NOMO-1 treated with DMSO at 0.1 percent for 48 hours (cell line): ENCODE measurements around the gene OXNAD1.

ENCODE experiments used
- DNase-seq: peaks from one replicate; lab custom pipeline; 2025; ENCODE audit not compliant: unreplicated experiment; lab: John Stamatoyannopoulos, UW

Gene OXNAD1

DNA sequence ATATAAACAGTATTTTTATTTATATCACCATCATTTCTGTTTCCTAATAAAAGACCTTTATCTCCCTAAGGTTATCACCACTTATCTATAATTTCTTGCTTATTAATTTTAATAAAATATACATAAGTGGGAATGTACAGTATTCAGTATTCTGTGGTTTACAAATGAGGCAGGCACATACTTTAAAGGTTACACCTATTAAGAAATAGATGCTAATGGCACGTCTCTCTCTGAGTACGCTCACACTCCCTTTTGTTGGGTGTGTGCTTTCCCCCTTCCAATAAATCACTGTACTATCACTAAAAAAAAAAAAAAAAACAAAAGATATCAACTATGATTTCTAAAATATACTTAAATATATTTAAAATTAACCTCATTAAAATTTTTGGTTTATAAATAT, 8.9 kb downstream of the OXNAD1 start:
- no peak for DNase-seq

GRCh38 chr3:16277471-16277870, 12.5 kb downstream of the OXNAD1 start:
- DNase-seq = no peak

DNA sequence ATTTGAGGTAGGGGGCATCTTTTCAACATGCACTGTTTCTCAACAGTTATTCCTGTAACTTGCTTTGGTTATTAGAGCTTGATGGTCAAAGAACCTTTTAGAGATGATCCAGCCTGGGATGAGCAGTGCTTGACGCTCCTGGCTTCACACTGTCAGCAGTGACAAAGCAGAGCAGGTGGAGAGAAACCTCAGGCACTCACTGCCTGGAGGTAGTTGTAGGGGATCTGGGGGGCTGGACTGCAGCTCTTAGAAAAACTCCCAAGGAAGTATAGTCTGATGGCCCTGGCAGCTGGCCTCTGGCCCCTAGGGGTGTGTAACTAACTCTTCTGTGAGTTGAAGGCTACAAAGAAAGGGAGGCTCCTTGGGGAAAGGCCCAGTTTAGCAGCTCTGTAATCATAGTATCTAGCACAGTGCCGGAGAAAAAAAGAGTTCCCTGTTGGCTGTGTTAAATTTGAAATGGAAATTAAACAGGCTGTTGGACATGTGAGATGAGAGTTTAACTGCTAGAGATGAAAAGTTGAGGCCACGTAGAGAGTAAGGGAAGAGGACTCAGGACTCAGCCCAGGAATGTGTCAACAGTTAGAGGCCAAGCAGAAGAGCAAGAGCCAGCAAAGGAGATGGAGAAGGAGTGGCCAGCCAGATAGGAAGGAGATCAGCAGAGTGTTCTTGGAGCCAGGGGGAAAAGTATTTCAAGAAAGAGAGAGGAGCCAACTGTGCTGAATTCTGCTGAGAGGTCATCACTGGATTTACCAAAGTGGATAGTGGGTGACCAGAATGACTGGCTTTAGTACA, 14.2 kb downstream of the OXNAD1 start:
- no peak for DNase-seq

- no peak for DNase-seq
Observed at GRCh38 chr3:16280671-16281070, 15.7 kb downstream of the OXNAD1 start.

GRCh38 chr3:16284633-16285032, 19.6 kb downstream of the OXNAD1 start:
- no peak for DNase-seq

GRCh38 chr3:16286161-16286560, 21.1 kb downstream of the OXNAD1 start:
- DNase-seq = no peak

GRCh38 chr3:16286751-16287543, 21.9 kb downstream of the OXNAD1 start:
- DNase-seq = peak; percentile 24

GRCh38 chr3:16288664-16289063, 23.7 kb downstream of the OXNAD1 start:
- no peak for DNase-seq

DNA sequence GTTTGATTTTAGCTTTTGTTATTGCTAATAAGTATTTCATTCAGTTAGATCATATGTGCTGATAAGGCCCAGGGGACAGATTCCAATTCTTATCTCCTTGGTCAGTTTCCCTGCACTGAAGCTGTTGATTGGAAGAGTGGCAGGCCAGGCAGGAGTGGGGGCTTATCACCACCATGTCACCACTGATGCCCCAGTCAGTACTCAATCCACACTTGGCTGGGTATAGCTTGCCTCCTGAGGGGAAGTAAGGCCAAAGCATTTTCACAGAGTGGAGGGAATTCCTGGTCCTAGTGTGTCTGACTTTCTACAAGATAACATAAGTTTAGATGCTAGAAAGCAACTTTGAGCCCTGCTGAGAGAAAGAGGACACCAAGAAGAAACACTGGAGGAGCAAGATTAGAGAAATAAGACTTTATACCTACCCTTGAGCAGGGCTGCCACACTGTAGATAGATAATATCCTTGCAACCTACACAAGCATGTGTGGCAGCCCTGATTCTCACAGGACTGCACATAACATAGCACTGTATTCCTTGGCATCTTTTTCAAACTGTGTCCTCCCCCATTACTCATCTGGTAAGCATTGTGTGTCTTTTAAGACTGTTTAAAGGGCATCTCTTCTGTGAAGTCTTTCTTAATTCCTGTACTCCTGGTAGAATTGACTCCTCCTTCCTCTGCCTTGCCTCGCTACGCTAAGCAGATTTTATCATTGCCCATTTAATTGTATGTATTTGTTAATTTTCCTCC, 24.3 kb downstream of the OXNAD1 start:
- DNase-seq = no peak

DNA sequence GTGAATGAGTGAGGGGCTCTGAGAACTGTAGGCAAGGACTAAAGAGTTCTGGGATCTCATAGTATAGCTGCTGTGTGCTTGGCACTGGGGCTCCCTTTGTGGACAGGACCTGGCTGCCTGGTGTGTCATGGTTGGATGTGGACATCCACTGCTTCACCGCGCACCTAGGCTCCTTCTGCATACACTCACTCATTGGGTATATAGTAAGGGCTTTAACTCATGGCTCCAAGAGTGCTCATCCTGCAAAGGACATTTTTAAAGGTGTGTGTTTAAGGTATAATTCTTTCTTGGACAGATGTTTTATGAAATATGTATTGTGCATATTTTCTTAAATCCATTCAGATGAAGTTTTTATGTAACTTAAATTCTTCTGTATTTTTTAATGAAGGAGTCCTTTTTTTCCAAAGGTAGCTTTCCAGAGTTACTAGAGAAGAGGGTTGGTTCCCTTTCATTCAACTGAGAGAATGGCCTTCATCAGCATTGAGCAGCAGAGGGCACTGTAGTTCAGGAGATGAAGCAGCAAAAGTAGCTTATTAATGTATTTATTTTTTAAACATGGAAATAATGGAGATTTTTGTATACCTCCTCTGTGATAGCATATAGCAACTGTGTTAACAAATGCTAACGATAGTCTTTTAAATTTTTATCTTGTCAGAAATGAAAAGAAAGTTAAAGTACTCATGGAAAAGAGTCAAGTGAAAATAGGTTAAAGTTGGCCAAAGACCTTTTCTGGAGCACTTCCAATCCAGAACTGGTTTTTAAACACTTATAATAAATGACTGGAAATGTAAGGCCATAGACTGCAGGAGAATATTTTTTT, 25.2 kb downstream of the OXNAD1 start:
- peak; percentile 56 for DNase-seq

- DNase-seq = peak; percentile 77
Observed at GRCh38 chr3:16290827-16291196, 25.8 kb downstream of the OXNAD1 start.

DNA sequence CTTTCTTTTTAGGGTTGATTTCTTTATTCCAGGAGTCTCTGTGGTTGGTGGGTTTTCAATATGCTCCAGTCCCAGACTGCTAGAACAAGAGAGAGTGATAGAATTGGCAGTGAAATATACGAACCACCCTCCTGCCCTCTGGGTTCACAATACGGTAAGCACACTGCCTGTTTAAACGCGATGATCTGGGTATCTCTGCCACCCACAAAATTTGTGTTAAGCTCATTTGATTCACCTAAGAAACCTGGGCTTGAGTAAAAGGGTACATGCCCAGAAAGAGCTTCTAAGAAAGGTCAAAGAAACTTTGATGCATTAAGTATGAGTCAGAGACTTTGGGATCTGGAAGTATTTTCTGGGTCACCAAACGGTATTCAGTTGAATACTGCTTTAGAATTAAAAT, 29.8 kb downstream of the OXNAD1 start:
- no peak for DNase-seq

DNA sequence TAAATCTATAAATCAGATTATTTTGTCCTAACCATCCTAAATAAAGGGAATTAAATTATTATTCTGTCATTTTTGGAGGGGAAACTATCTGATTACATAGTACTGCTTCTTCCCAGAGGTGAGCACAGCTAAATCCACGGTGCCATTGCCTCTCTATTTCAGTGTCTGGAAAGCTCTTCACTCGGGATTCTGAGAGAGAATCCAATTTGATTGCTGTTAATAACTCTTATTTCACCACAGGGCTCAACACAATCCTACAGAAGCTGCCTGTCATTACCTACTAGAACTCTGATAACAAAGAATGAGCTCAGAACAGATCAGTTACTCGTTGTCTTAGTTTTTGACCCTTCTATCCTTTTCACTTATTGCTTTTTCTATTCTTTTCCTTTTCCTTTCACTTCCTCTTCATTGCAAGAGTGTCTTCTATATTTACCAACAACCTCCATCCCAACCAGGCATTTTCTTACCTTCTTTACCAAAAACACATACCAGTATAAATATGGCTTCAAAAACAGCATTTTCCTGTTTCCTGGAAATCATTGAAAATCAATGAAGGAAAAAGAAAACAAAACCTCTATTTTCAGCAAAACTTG, 30.4 kb downstream of the OXNAD1 start:
- DNase-seq = peak; percentile 29

DNA sequence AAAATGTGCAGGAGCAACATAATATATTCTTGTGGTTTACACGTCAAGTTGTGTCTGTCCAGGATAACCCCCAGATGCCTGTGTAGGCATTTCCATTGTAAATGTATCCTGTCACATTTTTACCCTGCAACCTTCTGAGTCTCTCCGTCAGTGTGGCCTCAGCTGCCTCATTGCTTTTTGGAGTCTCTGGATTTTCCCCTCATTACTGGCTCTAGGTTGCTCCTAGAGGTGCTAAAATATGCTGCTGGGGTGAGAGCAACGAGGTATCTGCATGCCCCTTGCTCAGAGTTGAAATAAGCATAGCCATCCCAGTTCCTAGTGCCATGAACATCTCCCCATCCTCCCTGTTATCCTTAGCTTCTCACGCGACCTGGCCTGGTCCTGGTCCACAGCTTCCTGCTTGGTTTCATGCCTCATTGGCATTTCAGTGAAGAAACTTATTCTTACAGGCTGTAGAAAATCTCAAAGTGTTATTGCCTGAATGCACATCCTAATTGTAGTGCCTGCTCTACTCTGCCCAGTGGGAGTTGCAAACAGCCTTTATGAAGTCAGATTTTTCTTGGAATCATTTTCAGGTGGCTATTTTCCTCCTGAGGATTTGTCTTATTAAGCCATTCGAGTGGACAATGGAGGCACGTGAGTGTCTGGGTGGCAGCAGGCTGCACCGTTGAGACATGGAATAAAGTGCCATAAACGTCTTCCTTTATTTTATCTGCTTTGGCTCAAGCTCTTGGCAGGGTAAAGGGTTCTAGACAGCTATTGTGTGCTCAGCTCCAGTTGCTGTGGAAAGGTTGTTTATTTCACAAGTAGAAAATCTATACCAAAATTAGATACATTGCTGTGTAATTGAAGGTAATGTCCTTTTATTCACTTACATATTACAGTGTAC, 33.2 kb downstream of the OXNAD1 start:
- no peak for DNase-seq

GRCh38 chr3:16298891-16299290, 33.9 kb downstream of the OXNAD1 start:
- DNase-seq = no peak

- no peak for DNase-seq
Observed at GRCh38 chr3:16299746-16300145, 34.7 kb downstream of the OXNAD1 start.

GRCh38 chr3:16300307-16300706, 35.3 kb downstream of the OXNAD1 start:
- no peak for DNase-seq

GRCh38 chr3:16300881-16301359, 35.9 kb downstream of the OXNAD1 start:
- DNase-seq = no peak

- DNase-seq = no peak
Observed at GRCh38 chr3:16301507-16301906, 36.5 kb downstream of the OXNAD1 start.
